ENCODE measurements around the gene CLRN3. TPM values are rescaled to one million over a fixed set of nuclear protein-coding genes. Genes with fewer than 3 reads are reported as not detected.

The CLRN3 gene
- total RNA-seq, 1 donor from 2014 or later, result not detected

Other genes starting within 250 kb of the CLRN3 start
- 0.24 TPM for gene FOXI2, start 155.8 kb downstream of the CLRN3 start, total RNA-seq
- 51.1 TPM for gene PTPRE, start 14.2 kb upstream of the CLRN3 start, total RNA-seq
- 1.1 TPM for gene MKI67, start 233.5 kb upstream of the CLRN3 start, total RNA-seq

All from cardiac septum (tissue), 1 donor.